Measurements from ENCODE around the gene C11orf98. TPM values are rescaled to one million over a fixed set of nuclear protein-coding genes. Genes with fewer than 3 reads are reported as not detected.
A peak's percentile ranks its signal among the peaks of the same experiment; 100 is the strongest.

The C11orf98 gene
- total and polyA plus RNA-seq, 2 of the 13 experiments (the other 11 are each of a cell fraction or from before 2014, with no cell fraction given) = 30.4 to 91.8 TPM

- no peak for TF ChIP-seq KMT2B (CRISPR knock-in tag; IDR thresholded peaks at IDR 0.05)
- no peak for TF ChIP-seq ZNF577 (CRISPR knock-in tag; IDR thresholded peaks at IDR 0.05; ENCODE audit: borderline replicate concordance, low read depth)
- no peak for TF ChIP-seq ONECUT2 (CRISPR knock-in tag; IDR thresholded peaks at IDR 0.05)
- no peak for TF ChIP-seq NRL (CRISPR knock-in tag; IDR thresholded peaks at IDR 0.05; ENCODE audit: borderline replicate concordance)
- TF ChIP-seq SAP130 (CRISPR knock-in tag; IDR thresholded peaks at IDR 0.05; ENCODE audit: low read depth) = 0 out of 2 replicates have a peak, but pooled peaks have one; percentile 11
- no peak for TF ChIP-seq ZNF773 (CRISPR knock-in tag; IDR thresholded peaks at IDR 0.05; ENCODE audit: borderline replicate concordance)
- TF ChIP-seq ZNF44 (CRISPR knock-in tag; IDR thresholded peaks at IDR 0.05) = no peak
- no peak for TF ChIP-seq CREB1 (IDR thresholded peaks at IDR 0.05)
- TF ChIP-seq CREB1 (CRISPR knock-in tag; IDR thresholded peaks at IDR 0.05) = no peak
- no peak for TF ChIP-seq MEIS1 (CRISPR knock-in tag; IDR thresholded peaks at IDR 0.05; ENCODE audit: borderline replicate concordance)
- no peak for TF ChIP-seq HNRNPLL (IDR thresholded peaks at IDR 0.05; ENCODE audit: low read depth, low read length, poor library complexity, severe bottlenecking)
- no peak for TF ChIP-seq CREBL2 (CRISPR knock-in tag; IDR thresholded peaks at IDR 0.05; ENCODE audit: borderline replicate concordance)
- no peak for TF ChIP-seq ASH2L (IDR thresholded peaks at IDR 0.05; ENCODE audit: insufficient read length, low read depth, low read length)
- TF ChIP-seq PHF21A (CRISPR knock-in tag; IDR thresholded peaks at IDR 0.05) = peak; percentile 37; the same call in 1 of the 2 replicates
- TF ChIP-seq ZNF256 (CRISPR knock-in tag; conservative IDR thresholded peaks at IDR 0.05) = no peak
- TF ChIP-seq ZNF546 (CRISPR knock-in tag; conservative IDR thresholded peaks at IDR 0.05) = no peak
- no peak for TF ChIP-seq SP1 (IDR thresholded peaks at IDR 0.05)
- TF ChIP-seq SP1 (CRISPR knock-in tag; IDR thresholded peaks at IDR 0.05) = no peak
- TF ChIP-seq ZNF263 (CRISPR knock-in tag; IDR thresholded peaks at IDR 0.05) = 0 out of 2 replicates have a peak, but pooled peaks have one; percentile 24
- TF ChIP-seq, protein P1, sequence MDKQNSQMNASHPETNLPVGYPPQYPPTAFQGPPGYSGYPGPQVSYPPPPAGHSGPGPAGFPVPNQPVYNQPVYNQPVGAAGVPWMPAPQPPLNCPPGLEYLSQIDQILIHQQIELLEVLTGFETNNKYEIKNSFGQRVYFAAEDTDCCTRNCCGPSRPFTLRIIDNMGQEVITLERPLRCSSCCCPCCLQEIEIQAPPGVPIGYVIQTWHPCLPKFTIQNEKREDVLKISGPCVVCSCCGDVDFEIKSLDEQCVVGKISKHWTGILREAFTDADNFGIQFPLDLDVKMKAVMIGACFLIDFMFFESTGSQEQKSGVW (CRISPR knock-in tag; IDR thresholded peaks at IDR 0.05; ENCODE audit: borderline replicate concordance) = no peak
- 0 out of 4 replicates have a peak, but pooled peaks of 1 of the 2 experiments have one; percentile 14 for TF ChIP-seq POLR2A (IDR thresholded peaks at IDR 0.05; ENCODE audit: insufficient read depth in 1 of 2, low read depth in 2 of 2, low read length in 2 of 2)
- TF ChIP-seq HDAC6 (IDR thresholded peaks at IDR 0.05; ENCODE audit: low read depth, low read length) = no peak
- no peak for TF ChIP-seq ZNF484 (CRISPR knock-in tag; IDR thresholded peaks at IDR 0.05; ENCODE audit: borderline replicate concordance, low read depth)
- TF ChIP-seq HNRNPH1 (optimal IDR thresholded peaks at IDR 0.05; ENCODE audit: low read depth, low read length) = no peak
- no peak for TF ChIP-seq RORA (CRISPR knock-in tag; IDR thresholded peaks at IDR 0.05)
- TF ChIP-seq, protein P2, sequence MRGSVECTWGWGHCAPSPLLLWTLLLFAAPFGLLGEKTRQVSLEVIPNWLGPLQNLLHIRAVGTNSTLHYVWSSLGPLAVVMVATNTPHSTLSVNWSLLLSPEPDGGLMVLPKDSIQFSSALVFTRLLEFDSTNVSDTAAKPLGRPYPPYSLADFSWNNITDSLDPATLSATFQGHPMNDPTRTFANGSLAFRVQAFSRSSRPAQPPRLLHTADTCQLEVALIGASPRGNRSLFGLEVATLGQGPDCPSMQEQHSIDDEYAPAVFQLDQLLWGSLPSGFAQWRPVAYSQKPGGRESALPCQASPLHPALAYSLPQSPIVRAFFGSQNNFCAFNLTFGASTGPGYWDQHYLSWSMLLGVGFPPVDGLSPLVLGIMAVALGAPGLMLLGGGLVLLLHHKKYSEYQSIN (CRISPR knock-in tag; IDR thresholded peaks at IDR 0.05; ENCODE audit: borderline replicate concordance) = no peak
- TF ChIP-seq, protein P3, sequence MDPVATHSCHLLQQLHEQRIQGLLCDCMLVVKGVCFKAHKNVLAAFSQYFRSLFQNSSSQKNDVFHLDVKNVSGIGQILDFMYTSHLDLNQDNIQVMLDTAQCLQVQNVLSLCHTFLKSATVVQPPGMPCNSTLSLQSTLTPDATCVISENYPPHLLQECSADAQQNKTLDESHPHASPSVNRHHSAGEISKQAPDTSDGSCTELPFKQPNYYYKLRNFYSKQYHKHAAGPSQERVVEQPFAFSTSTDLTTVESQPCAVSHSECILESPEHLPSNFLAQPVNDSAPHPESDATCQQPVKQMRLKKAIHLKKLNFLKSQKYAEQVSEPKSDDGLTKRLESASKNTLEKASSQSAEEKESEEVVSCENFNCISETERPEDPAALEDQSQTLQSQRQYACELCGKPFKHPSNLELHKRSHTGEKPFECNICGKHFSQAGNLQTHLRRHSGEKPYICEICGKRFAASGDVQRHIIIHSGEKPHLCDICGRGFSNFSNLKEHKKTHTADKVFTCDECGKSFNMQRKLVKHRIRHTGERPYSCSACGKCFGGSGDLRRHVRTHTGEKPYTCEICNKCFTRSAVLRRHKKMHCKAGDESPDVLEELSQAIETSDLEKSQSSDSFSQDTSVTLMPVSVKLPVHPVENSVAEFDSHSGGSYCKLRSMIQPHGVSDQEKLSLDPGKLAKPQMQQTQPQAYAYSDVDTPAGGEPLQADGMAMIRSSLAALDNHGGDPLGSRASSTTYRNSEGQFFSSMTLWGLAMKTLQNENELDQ (CRISPR knock-in tag; IDR thresholded peaks at IDR 0.05; ENCODE audit: borderline replicate concordance) = no peak
Measured at GRCh38 chr11:62669420-62670161, 4.6 kb upstream of the C11orf98 start (continued).

Measured in HepG2 (cell line).